OCI-LY7 (cell line): Measurements from ENCODE around the gene GLRA2. TPM values are rescaled to one million over a fixed set of nuclear protein-coding genes. Genes with fewer than 3 reads are reported as not detected.
A peak's percentile ranks its signal among the peaks of the same experiment; 100 is the strongest.

Experiments used
- BruUV-seq: library from RNA; stranded (reverse); fragments of 400-500 nt; replicated peaks from 2 replicates; lab custom pipeline; 2021; lab: Mats Ljungman, UMichigan
- CTCF ChIA-PET: fragments of 300-600 bp; sonication (Branson Sonifier 250); formaldehyde crosslinking; loops from one replicate; lab custom pipeline; 2022; ENCODE audit warnings: antibody characterized with exemption; ENCODE audit not compliant: unreplicated experiment; lab: Charles Lee
- POLR2A ChIA-PET: fragments of 300-600 bp; sonication (Branson Sonifier 250); formaldehyde crosslinking; loops from one replicate; lab custom pipeline; 2022; ENCODE audit warnings: antibody characterized with exemption; lab: Charles Lee
- DNase-seq: peaks from one replicate; pipeline ENCODE4 v3.0.0-alpha.2; 2015; ENCODE audit warnings: low spot score
- H2AFZ ChIP-seq: fragments of 200-600 bp; sonication (generic), shearing (Covaris generic); 2 replicates; pipeline ENCODE4 v1.6.1; 2014; ENCODE audit warnings: mild to moderate bottlenecking, antibody characterized with exemption, low read length, moderate library complexity
- H3K27ac ChIP-seq: fragments of 200-600 bp; sonication (generic); 2 replicates; pipeline ENCODE4 v1.5.1; 2014; ENCODE audit warnings: mixed run types, low read depth, mild to moderate bottlenecking, moderate library complexity, low read length, inconsistent platforms; ENCODE audit not compliant: poor library complexity, severe bottlenecking
- H3K36me3 ChIP-seq: fragments of 200-600 bp; sonication (generic); 2 replicates; pipeline ENCODE4 v1.6.1; 2014; ENCODE audit warnings: mild to moderate bottlenecking, antibody characterized with exemption, low read length, moderate library complexity, mixed read lengths; ENCODE audit not compliant: insufficient read depth
- H3K4me1 ChIP-seq: fragments of 200-600 bp; sonication (generic); 2 replicates; pipeline ENCODE4 v1.5.1; 2014; ENCODE audit warnings: mild to moderate bottlenecking, low read length; ENCODE audit not compliant: insufficient read depth, poor library complexity, severe bottlenecking
- H3K4me2 ChIP-seq: fragments of 200-600 bp; sonication (generic); 2 replicates; pipeline ENCODE4 v1.6.1; 2014; ENCODE audit warnings: mild to moderate bottlenecking, low read length
- H3K4me3 ChIP-seq: fragments of 200-600 bp; sonication (generic); 2 replicates; pipeline ENCODE4 v1.5.1; 2014; ENCODE audit warnings: mild to moderate bottlenecking, low read depth, low read length; ENCODE audit not compliant: poor library complexity, severe bottlenecking
- H3K79me2 ChIP-seq: fragments of 200-600 bp; sonication (generic); 2 replicates; pipeline ENCODE4 v1.6.1; 2016; ENCODE audit warnings: low read depth, mild to moderate bottlenecking, low read length, moderate library complexity, mixed read lengths; ENCODE audit not compliant: insufficient read depth
- H3K9me2 ChIP-seq: fragments of 200-600 bp; sonication (generic); 2 replicates; pipeline ENCODE4 v1.6.1; 2016; ENCODE audit warnings: mild to moderate bottlenecking, low read length, mixed read lengths; ENCODE audit not compliant: insufficient read depth
- H3K9me3 ChIP-seq: fragments of 200-600 bp; sonication (generic); 2 replicates; pipeline ENCODE4 v1.6.1; 2014; ENCODE audit warnings: mild to moderate bottlenecking, mixed run types, low read length, mixed read lengths
- H4K20me1 ChIP-seq: fragments of 200-600 bp; sonication (generic); 2 replicates; pipeline ENCODE4 v1.6.1; 2014; ENCODE audit warnings: mild to moderate bottlenecking, antibody characterized with exemption, low read length, moderate library complexity, mixed read lengths; ENCODE audit not compliant: insufficient read depth
- CTCF ChIP-seq: fragments of 200-600 bp; sonication (generic); conservative IDR thresholded peaks from 2 replicates; pipeline ENCODE4 v1.5.1; 2014; ENCODE audit warnings: mild to moderate bottlenecking, antibody characterized with exemption, low read length, moderate library complexity, mixed read lengths
- EZH2phosphoT487 ChIP-seq: fragments of 200-600 bp; sonication (generic); IDR thresholded peaks from 2 replicates; pipeline ENCODE4 v1.6.1; 2018; ENCODE audit warnings: low read depth, borderline replicate concordance, mild to moderate bottlenecking, mixed run types, antibody characterized with exemption, low read length, moderate library complexity, mixed read lengths
- intact Hi-C: fragments of 100-400 bp; cut with micrococcal nuclease; formaldehyde crosslinking; loops from one replicate; pipeline ENCODE4 v1.10.0; 2022; ENCODE audit not compliant: unreplicated experiment
- total RNA-seq, 2 experiments: library from RNA; depleted of rRNA in 1 of 2; stranded (reverse); fragments of >200 nt in 1 of 2; shearing (Covaris generic) in 1 of 2; gene quantifications; 2 replicates each; pipeline ENCODE4 v1.2.3, GENCODE V29; 2014 to 2022

The GLRA2 gene
- total RNA-seq, 2 experiments from 2014 or later, result not detected

DNA sequence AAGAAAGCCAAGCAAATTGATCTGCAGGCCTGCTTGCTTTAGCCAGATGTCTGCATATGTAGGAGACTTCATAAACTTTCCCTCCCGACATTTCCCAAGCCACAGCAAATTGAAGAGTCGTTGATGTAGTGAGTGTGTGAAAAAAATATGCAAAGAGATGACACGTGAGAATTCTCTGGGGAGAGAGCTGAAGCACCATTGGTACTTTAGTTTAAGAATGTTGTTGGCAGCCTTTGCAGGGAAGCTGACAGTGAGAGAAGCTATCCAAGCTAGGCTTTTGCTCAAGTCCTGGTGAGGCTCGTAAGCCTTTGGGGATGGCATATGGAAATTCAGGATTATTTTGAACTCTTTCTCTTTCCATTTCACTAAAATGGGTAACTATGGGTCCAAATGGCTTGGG, 87.5 kb downstream of the GLRA2 start:
- Histone ChIP-seq H3K4me2 (no peak overlapping the region), H3K79me2 (no peaks in the 10 kb centered on the region), H3K27ac (no peak overlapping the region), H3K36me3 (no peaks in the 10 kb centered on the region), H3K4me3 (no peak overlapping the region), H4K20me1 (no peaks in the 10 kb centered on the region), H3K9me3 (no peaks in the 10 kb centered on the region), H3K4me1 (no peaks in the 10 kb centered on the region), H3K9me2 (no peaks in the 10 kb centered on the region), H2AFZ (no peak overlapping the region)
- CTCF ChIA-PET, result no interaction called here
- DNase-seq, result no peak
- intact Hi-C loops, result no loop called here
- no TSS peak for BruUV-seq
- no peak for TF ChIP-seq EZH2phosphoT487
- TF ChIP-seq CTCF, result no peak
- POLR2A ChIA-PET, result interaction anchor here (0.6 kb wide), 1 partner anchor 12 kb away, joined by 3 read pairs; no protein-coding TSS in a partner anchor

GRCh38 chrX:14618177-14618965, 89.0 kb downstream of the GLRA2 start:
- intact Hi-C loops, result no loop called here
- DNase-seq, result no peak
- H3K4me3 ChIP-seq, result no peak overlapping the region
- H3K27ac ChIP-seq, result no peak overlapping the region
- no peak overlapping the region for H3K4me2 ChIP-seq
- H3K79me2 ChIP-seq, result no peaks in the 10 kb centered on the region
- no peak overlapping the region for H2AFZ ChIP-seq
- TF ChIP-seq EZH2phosphoT487 (no peak), CTCF (no peak)
- CTCF ChIA-PET, result no interaction called here
- H3K9me3 ChIP-seq, result no peaks in the 10 kb centered on the region
- no peaks in the 10 kb centered on the region for H3K36me3 ChIP-seq
- H3K9me2 ChIP-seq, result no peaks in the 10 kb centered on the region
- H3K4me1 ChIP-seq, result no peaks in the 10 kb centered on the region
- no peaks in the 10 kb centered on the region for H4K20me1 ChIP-seq
- POLR2A ChIA-PET, result interaction anchor here (0.6 kb wide), 1 partner anchor 307 kb away, joined by 3 read pairs; no protein-coding TSS in a partner anchor
- no TSS peak for BruUV-seq

- no peaks in the 10 kb centered on the region for H3K9me3 ChIP-seq
- POLR2A ChIA-PET, result no interaction called here
- no TSS peak for BruUV-seq
- intact Hi-C loops, result no loop called here
- no peaks in the 10 kb centered on the region for H4K20me1 ChIP-seq
- no peaks in the 10 kb centered on the region for H3K79me2 ChIP-seq
- no peak for DNase-seq
- no peaks in the 10 kb centered on the region for H3K36me3 ChIP-seq
- no peak overlapping the region for H3K4me3 ChIP-seq
- no peaks in the 10 kb centered on the region for H3K9me2 ChIP-seq
- no peaks in the 10 kb centered on the region for H3K4me1 ChIP-seq
- H2AFZ ChIP-seq, result no peak overlapping the region
- 0 out of 2 replicates have a peak, but pooled peaks have one; percentile 26 for TF ChIP-seq CTCF
- no peak for TF ChIP-seq EZH2phosphoT487
- no peak overlapping the region for H3K27ac ChIP-seq
- CTCF ChIA-PET, result no interaction called here
- no peak overlapping the region for H3K4me2 ChIP-seq
Measured at GRCh38 chrX:14630733-14631132, 101.4 kb downstream of the GLRA2 start.
